Mesothelial cell of epicardium (in vitro differentiated cells): Measurements from ENCODE around the gene CTNND2. TPM values are rescaled to one million over a fixed set of nuclear protein-coding genes. Genes with fewer than 3 reads are reported as not detected.

ENCODE experiments used
- DNase-seq, 2 experiments: peaks; one replicate each; pipeline ENCODE4 v3.0.0; 2021; ENCODE audit warnings: low spot score in 2 of 2; ENCODE audit not compliant: unreplicated experiment in 2 of 2
- H3K27ac Mint-ChIP-seq: 2 replicates; pipeline ENCODE4 v1.8.0; 2021; ENCODE audit warnings: mixed read lengths
- H3K27me3 Mint-ChIP-seq: 2 replicates; pipeline ENCODE4 v1.8.0; 2021; ENCODE audit warnings: low read depth, mixed read lengths
- H3K36me3 Mint-ChIP-seq: 2 replicates; pipeline ENCODE4 v1.8.0; 2021; ENCODE audit warnings: mixed read lengths
- H3K4me1 Mint-ChIP-seq: 2 replicates; pipeline ENCODE4 v1.8.0; 2021; ENCODE audit warnings: mixed read lengths
- H3K4me3 Mint-ChIP-seq: 2 replicates; pipeline ENCODE4 v1.8.0; 2021; ENCODE audit warnings: mild to moderate bottlenecking, moderate library complexity, mixed read lengths
- H3K9me3 Mint-ChIP-seq: 2 replicates; pipeline ENCODE4 v1.8.0; 2021; ENCODE audit warnings: mixed read lengths
- total RNA-seq: library from RNA; stranded (reverse); gene quantifications from 3 replicates; pipeline ENCODE4 v1.2.1, GENCODE V29; 2021
- TF ChIP-seq, protein P1 (sequence below): fragments of 200-600 bp; sonication (generic); IDR thresholded peaks from one replicate; pipeline ENCODE4 v1.5.0; 2021; ENCODE audit warnings: antibody characterized with exemption; ENCODE audit not compliant: unreplicated experiment

The CTNND2 gene
- total RNA-seq, 1 donor from 2014 or later = 7.9 TPM

GRCh38 chr5:10994091-10994986 lies 909.9 kb downstream of the CTNND2 start:
- TF ChIP-seq, protein P1, sequence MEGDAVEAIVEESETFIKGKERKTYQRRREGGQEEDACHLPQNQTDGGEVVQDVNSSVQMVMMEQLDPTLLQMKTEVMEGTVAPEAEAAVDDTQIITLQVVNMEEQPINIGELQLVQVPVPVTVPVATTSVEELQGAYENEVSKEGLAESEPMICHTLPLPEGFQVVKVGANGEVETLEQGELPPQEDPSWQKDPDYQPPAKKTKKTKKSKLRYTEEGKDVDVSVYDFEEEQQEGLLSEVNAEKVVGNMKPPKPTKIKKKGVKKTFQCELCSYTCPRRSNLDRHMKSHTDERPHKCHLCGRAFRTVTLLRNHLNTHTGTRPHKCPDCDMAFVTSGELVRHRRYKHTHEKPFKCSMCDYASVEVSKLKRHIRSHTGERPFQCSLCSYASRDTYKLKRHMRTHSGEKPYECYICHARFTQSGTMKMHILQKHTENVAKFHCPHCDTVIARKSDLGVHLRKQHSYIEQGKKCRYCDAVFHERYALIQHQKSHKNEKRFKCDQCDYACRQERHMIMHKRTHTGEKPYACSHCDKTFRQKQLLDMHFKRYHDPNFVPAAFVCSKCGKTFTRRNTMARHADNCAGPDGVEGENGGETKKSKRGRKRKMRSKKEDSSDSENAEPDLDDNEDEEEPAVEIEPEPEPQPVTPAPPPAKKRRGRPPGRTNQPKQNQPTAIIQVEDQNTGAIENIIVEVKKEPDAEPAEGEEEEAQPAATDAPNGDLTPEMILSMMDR = no peak
- Mint-ChIP-seq H3K27ac (no peak overlapping the region), H3K9me3 (peaks cover 11% of the 10 kb centered on the region), H3K4me3 (no peak overlapping the region), H3K27me3 (peaks cover 11% of the 10 kb centered on the region), H3K36me3 (no peaks in the 10 kb centered on the region), H3K4me1 (no peaks in the 10 kb centered on the region)
- no peak for DNase-seq

DNA sequence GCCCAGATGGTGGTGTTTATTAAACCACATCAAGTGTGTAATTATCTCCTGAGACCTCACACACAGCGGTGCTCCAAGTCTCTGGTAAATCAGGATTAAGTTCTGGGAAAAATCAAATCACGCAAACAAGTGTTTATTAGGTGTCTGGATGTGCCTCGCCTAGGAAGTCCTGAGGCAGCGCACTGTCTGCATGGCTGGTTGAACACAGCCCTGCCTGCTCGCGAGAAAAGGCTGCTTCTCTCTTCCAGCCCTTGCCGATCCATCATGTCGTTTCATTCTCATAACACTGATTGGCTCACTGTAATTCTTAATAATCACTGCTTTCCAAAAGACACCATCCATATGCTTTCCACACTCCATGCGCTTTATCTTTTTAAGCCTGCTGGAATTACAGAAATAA lies 913.6 kb downstream of the CTNND2 start:
- Mint-ChIP-seq H3K27me3 (peaks cover 15% of the 10 kb centered on the region), H3K36me3 (no peaks in the 10 kb centered on the region), H3K9me3 (peaks cover 10% of the 10 kb centered on the region), H3K4me1 (peaks cover 26% of the 10 kb centered on the region), H3K4me3 (no peak overlapping the region), H3K27ac (no peak overlapping the region)
- no peak for DNase-seq
- TF ChIP-seq, protein P1 = no peak

- TF ChIP-seq, protein P1 = no peak
- no peak for DNase-seq
- no peaks in the 10 kb centered on the region for H3K36me3 Mint-ChIP-seq
- no peak overlapping the region for H3K27ac Mint-ChIP-seq
- H3K27me3 Mint-ChIP-seq = peaks cover 15% of the 10 kb centered on the region
- H3K4me1 Mint-ChIP-seq = peaks cover 26% of the 10 kb centered on the region
- no peak overlapping the region for H3K4me3 Mint-ChIP-seq
- H3K9me3 Mint-ChIP-seq = peaks cover 3% of the 10 kb centered on the region
Observed at GRCh38 chr5:10989577-10990263, 914.5 kb downstream of the CTNND2 start.

DNA sequence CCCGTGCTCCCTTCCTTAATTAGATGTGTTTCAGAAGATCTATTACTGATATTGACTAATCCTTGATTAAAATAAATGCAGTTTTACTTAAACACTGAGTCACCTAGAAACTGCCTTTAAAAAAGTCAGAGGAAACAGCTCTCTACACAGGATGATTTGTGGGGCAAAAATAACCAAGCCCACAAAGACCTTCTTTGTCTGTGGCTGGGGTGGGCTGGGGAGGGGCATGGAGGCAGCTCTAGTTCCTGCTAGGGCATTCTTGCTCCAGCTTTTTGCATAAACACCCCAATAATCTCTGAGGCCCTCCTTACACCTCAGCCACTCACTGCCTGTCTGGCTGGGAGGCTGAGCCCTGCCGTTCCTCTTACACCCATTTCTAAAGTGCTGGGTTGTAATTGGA lies 915.6 kb downstream of the CTNND2 start:
- DNase-seq = no peak
- no peak overlapping the region for H3K4me3 Mint-ChIP-seq
- H3K4me1 Mint-ChIP-seq = peaks cover 27% of the 10 kb centered on the region
- peak overlapping the region; percentile 66 for H3K27ac Mint-ChIP-seq
- H3K9me3 Mint-ChIP-seq = no peaks in the 10 kb centered on the region
- no peaks in the 10 kb centered on the region for H3K36me3 Mint-ChIP-seq
- TF ChIP-seq, protein P1 = no peak
- peaks cover 15% of the 10 kb centered on the region for H3K27me3 Mint-ChIP-seq

DNA sequence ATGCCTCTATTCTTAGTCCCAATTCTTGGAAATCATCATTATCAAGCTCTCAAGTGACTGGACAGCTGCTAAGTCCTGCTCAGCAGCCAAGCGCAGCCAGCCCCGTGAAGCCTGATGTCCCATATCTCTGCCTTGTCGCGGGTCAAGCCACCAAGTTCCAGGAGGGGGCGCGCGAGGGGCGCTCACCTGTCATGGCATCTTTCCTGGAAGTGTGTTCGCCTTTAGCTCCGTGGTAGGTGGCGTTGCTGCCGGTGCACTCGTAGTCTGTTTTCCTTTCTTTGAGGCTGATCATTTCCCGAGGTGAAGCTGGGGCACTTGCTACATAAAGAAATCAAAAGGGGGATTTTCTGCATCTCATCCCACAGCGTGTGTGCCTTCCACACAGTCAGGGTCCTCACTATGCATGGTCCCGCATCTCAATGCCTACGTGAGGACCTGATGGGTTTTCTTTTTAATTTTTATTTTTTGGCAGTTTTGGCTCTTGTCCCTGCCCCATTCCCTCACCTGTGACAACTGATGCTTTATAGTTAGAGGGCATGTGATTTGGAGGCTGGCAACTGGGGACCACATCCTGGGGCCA lies 916.2 kb downstream of the CTNND2 start:
- Mint-ChIP-seq H3K36me3 (no peaks in the 10 kb centered on the region), H3K27me3 (peaks cover 15% of the 10 kb centered on the region), H3K4me1 (peaks cover 28% of the 10 kb centered on the region), H3K9me3 (no peaks in the 10 kb centered on the region), H3K27ac (peak overlapping the region; percentile 66), H3K4me3 (peak overlapping the region; percentile 20)
- TF ChIP-seq, protein P1 = peak; percentile 72
- DNase-seq = peak; percentile 55 to 88
